HepG2 (cell line): Measurements from ENCODE around the gene SSC4D. TPM values are rescaled to one million over a fixed set of nuclear protein-coding genes. Genes with fewer than 3 reads are reported as not detected.

ENCODE experiments used
- HDAC2 ChIP-seq: sonication (generic); formaldehyde crosslinking; IDR thresholded peaks from 2 replicates; pipeline ENCODE4 v1.4.0; 2020; ENCODE audit warnings: missing genetic modification reagents
- HOXD1 ChIP-seq: sonication (generic); formaldehyde crosslinking; IDR thresholded peaks from 2 replicates; pipeline ENCODE4 v1.5.0; 2020; ENCODE audit warnings: missing genetic modification reagents
- MAF1 ChIP-seq: sonication (generic); formaldehyde crosslinking; IDR thresholded peaks from 2 replicates; pipeline ENCODE4 v1.5.0; 2020; ENCODE audit warnings: missing genetic modification reagents, borderline replicate concordance
- MLX ChIP-seq: IDR thresholded peaks from 2 replicates; pipeline ENCODE4 v1.6.1; 2016
- POGK ChIP-seq: sonication (generic); formaldehyde crosslinking; conservative IDR thresholded peaks from 2 replicates; pipeline ENCODE4 v1.8.0; 2022; ENCODE audit warnings: mild to moderate bottlenecking, moderate library complexity, missing genetic modification reagents
- TOE1 ChIP-seq: sonication (generic); formaldehyde crosslinking; IDR thresholded peaks from 2 replicates; pipeline ENCODE4 v1.4.0; 2020; ENCODE audit warnings: mild to moderate bottlenecking, missing genetic modification reagents
- ZFP1 ChIP-seq: IDR thresholded peaks from 2 replicates; pipeline ENCODE4 v1.6.1; 2016
- ZKSCAN5 ChIP-seq: sonication (generic); formaldehyde crosslinking; IDR thresholded peaks from 2 replicates; pipeline ENCODE4 v1.5.1; 2020; ENCODE audit warnings: mild to moderate bottlenecking, missing genetic modification reagents
- ZMYM3 ChIP-seq: sonication (generic); formaldehyde crosslinking; IDR thresholded peaks from 2 replicates; pipeline ENCODE4 v1.5.1; 2020; ENCODE audit warnings: mild to moderate bottlenecking, missing genetic modification reagents
- ZNF225 ChIP-seq: sonication (generic); formaldehyde crosslinking; IDR thresholded peaks from 2 replicates; pipeline ENCODE4 v1.4.0; 2020; ENCODE audit warnings: mild to moderate bottlenecking, missing genetic modification reagents
- ZNF256 ChIP-seq: sonication (generic); formaldehyde crosslinking; conservative IDR thresholded peaks from 2 replicates; pipeline ENCODE4 v1.4.0; 2020; ENCODE audit warnings: missing genetic modification reagents
- ZNF430 ChIP-seq: sonication (generic); formaldehyde crosslinking; IDR thresholded peaks from 2 replicates; pipeline ENCODE4 v1.9.0; 2021; ENCODE audit warnings: mild to moderate bottlenecking, missing genetic modification reagents
- ZNF598 ChIP-seq: sonication (generic); formaldehyde crosslinking; IDR thresholded peaks from 2 replicates; pipeline ENCODE4 v1.5.1; 2020; ENCODE audit warnings: mild to moderate bottlenecking, missing genetic modification reagents, borderline replicate concordance
- ZNF605 ChIP-seq: sonication (generic); formaldehyde crosslinking; IDR thresholded peaks from 2 replicates; pipeline ENCODE4 v1.8.0; 2022; ENCODE audit warnings: mild to moderate bottlenecking, missing genetic modification reagents
- ZNF792 ChIP-seq: IDR thresholded peaks from 2 replicates; pipeline ENCODE4 v1.6.1; 2016
- ZNF83 ChIP-seq: sonication (generic); formaldehyde crosslinking; IDR thresholded peaks from 2 replicates; pipeline ENCODE4 v1.4.0; 2020; ENCODE audit warnings: missing genetic modification reagents, mild to moderate bottlenecking, borderline replicate concordance
- polyA plus RNA-seq, 8 experiments: library from polyadenylated mRNA; depleted of rRNA in 3 of 8; stranded (reverse) in 7 of 8; unstranded in 1 of 8; fragments of >200 nt; fragmentation: Illumina TruSeq in 4 of 8; extraction: Trizol in 4 of 8; gene quantifications; 2 replicates each; pipeline versions ENCODE4 v1.2.1 to v1.2.3, GENCODE V29; 2011 to 2016; ENCODE audit warnings: low read depth in 4 of 8, missing spikeins in 1 of 8, mixed read lengths in 1 of 8; ENCODE audit not compliant: insufficient read depth in 1 of 8
- total RNA-seq, 5 experiments: library from RNA; depleted of rRNA; stranded (reverse); fragments of >200 nt; fragmentation: Illumina TruSeq; extraction: Trizol; gene quantifications; 2 replicates each; pipeline ENCODE4 v1.2.3, GENCODE V29; 2016; ENCODE audit warnings: low read depth in 1 of 5
- TF ChIP-seq, protein P1 (sequence below): sonication (generic); formaldehyde crosslinking; IDR thresholded peaks from 2 replicates; pipeline ENCODE4 v1.5.0; 2020; ENCODE audit warnings: missing genetic modification reagents
- TF ChIP-seq, protein P2 (sequence below): sonication (generic); formaldehyde crosslinking; conservative IDR thresholded peaks from 2 replicates; pipeline ENCODE4 v1.4.0; 2020; ENCODE audit warnings: missing genetic modification reagents
- TF ChIP-seq, protein P3 (sequence below): sonication (generic); formaldehyde crosslinking; IDR thresholded peaks from 2 replicates; pipeline ENCODE4 v1.4.0; 2020; ENCODE audit warnings: missing genetic modification reagents, mild to moderate bottlenecking, borderline replicate concordance
- TF ChIP-seq, protein P4 (sequence below): sonication (generic); formaldehyde crosslinking; IDR thresholded peaks from 2 replicates; pipeline ENCODE4 v1.5.0; 2020; ENCODE audit warnings: mild to moderate bottlenecking, missing genetic modification reagents, moderate library complexity

The SSC4D gene
- total and polyA plus RNA-seq, 2 of the 13 experiments (the other 11 are each of a cell fraction or from before 2014, with no cell fraction given): 33.3 to 63.8 TPM

DNA sequence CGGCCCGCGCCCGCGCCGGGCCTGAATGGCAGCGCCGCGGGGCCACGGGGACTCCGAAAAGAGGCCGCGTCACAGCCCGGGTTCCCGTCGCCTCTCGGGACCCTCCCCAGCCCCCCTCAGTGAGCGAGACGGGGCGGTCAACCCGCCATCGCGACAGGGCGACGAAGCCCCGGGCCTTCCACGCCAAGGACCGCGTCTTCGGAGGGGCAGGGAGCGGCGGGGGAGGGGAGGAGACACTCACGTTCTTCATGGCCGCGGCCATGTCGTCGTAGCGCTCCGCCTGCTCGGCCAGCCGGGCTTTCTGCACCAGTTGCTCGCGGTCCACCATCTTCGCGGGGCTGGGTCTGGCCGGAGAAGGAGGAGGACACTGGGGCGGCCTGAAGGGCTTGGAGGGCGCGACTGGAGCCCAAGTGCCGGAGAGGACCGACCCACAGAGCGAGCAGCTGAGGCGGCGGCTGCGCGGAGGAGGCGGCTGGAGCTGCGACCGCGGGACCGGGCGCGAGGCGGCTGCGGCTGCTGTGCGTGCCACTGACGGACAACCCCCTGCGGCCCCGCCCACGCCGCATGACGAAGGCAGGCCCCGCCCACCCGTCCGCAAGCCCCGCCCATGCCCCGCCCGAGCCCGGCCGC is 50.9 kb downstream of the SSC4D start, which contains the start of gene YWHAG (continued):
- TF ChIP-seq ZNF792 (CRISPR knock-in tag) (0 out of 2 replicates have a peak, but pooled peaks have one; percentile 52), MLX (CRISPR knock-in tag) (no peak), ZNF225 (CRISPR knock-in tag) (no peak), MAF1 (CRISPR knock-in tag) (no peak), HOXD1 (CRISPR knock-in tag) (no peak; the same call in 1 of the 2 replicates), ZNF83 (CRISPR knock-in tag) (no peak), POGK (CRISPR knock-in tag) (peak; percentile 88; the same call in 1 of the 2 replicates), ZNF256 (CRISPR knock-in tag) (no peak), ZNF430 (0 out of 2 replicates have a peak, but pooled peaks have one; percentile 58), HDAC2 (CRISPR knock-in tag) (peak; percentile 51; the same call in 1 of the 2 replicates), ZNF605 (CRISPR knock-in tag) (no peak), ZMYM3 (CRISPR knock-in tag) (peak; percentile 30; the same call in 1 of the 2 replicates), ZFP1 (CRISPR knock-in tag) (0 out of 2 replicates have a peak, but pooled peaks have one; percentile 9), ZKSCAN5 (CRISPR knock-in tag) (no peak), ZNF598 (CRISPR knock-in tag) (no peak; the same call in 1 of the 2 replicates), TOE1 (no peak)
- TF ChIP-seq, protein P1, sequence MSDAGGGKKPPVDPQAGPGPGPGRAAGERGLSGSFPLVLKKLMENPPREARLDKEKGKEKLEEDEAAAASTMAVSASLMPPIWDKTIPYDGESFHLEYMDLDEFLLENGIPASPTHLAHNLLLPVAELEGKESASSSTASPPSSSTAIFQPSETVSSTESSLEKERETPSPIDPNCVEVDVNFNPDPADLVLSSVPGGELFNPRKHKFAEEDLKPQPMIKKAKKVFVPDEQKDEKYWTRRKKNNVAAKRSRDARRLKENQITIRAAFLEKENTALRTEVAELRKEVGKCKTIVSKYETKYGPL (CRISPR knock-in tag): no peak
- TF ChIP-seq, protein P2, sequence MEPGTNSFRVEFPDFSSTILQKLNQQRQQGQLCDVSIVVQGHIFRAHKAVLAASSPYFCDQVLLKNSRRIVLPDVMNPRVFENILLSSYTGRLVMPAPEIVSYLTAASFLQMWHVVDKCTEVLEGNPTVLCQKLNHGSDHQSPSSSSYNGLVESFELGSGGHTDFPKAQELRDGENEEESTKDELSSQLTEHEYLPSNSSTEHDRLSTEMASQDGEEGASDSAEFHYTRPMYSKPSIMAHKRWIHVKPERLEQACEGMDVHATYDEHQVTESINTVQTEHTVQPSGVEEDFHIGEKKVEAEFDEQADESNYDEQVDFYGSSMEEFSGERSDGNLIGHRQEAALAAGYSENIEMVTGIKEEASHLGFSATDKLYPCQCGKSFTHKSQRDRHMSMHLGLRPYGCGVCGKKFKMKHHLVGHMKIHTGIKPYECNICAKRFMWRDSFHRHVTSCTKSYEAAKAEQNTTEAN (CRISPR knock-in tag): no peak
- TF ChIP-seq, protein P3, sequence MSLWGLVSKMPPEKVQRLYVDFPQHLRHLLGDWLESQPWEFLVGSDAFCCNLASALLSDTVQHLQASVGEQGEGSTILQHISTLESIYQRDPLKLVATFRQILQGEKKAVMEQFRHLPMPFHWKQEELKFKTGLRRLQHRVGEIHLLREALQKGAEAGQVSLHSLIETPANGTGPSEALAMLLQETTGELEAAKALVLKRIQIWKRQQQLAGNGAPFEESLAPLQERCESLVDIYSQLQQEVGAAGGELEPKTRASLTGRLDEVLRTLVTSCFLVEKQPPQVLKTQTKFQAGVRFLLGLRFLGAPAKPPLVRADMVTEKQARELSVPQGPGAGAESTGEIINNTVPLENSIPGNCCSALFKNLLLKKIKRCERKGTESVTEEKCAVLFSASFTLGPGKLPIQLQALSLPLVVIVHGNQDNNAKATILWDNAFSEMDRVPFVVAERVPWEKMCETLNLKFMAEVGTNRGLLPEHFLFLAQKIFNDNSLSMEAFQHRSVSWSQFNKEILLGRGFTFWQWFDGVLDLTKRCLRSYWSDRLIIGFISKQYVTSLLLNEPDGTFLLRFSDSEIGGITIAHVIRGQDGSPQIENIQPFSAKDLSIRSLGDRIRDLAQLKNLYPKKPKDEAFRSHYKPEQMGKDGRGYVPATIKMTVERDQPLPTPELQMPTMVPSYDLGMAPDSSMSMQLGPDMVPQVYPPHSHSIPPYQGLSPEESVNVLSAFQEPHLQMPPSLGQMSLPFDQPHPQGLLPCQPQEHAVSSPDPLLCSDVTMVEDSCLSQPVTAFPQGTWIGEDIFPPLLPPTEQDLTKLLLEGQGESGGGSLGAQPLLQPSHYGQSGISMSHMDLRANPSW (CRISPR knock-in tag): no peak
- TF ChIP-seq, protein P4, sequence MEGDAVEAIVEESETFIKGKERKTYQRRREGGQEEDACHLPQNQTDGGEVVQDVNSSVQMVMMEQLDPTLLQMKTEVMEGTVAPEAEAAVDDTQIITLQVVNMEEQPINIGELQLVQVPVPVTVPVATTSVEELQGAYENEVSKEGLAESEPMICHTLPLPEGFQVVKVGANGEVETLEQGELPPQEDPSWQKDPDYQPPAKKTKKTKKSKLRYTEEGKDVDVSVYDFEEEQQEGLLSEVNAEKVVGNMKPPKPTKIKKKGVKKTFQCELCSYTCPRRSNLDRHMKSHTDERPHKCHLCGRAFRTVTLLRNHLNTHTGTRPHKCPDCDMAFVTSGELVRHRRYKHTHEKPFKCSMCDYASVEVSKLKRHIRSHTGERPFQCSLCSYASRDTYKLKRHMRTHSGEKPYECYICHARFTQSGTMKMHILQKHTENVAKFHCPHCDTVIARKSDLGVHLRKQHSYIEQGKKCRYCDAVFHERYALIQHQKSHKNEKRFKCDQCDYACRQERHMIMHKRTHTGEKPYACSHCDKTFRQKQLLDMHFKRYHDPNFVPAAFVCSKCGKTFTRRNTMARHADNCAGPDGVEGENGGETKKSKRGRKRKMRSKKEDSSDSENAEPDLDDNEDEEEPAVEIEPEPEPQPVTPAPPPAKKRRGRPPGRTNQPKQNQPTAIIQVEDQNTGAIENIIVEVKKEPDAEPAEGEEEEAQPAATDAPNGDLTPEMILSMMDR (CRISPR knock-in tag): peak; percentile 11; the same call in 1 of the 2 replicates
